GM15510 (cell line): Measurements from ENCODE around the gene COQ2.

Experiments
- POLR2A ChIP-seq: IDR thresholded peaks from 3 replicates; pipeline ENCODE4 v1.6.1; 2011; ENCODE audit warnings: borderline replicate concordance; ENCODE audit not compliant: insufficient read length; ENCODE audit errors: extremely low read depth

The COQ2 gene

GRCh38 chr4:83259586-83259985, 25.0 kb downstream of the COQ2 start:
- TF ChIP-seq POLR2A, result no peak

- no peak for TF ChIP-seq POLR2A
These were observed 26.1 kb downstream of the COQ2 start for GRCh38 chr4:83258461-83258860.

GRCh38 chr4:83257811-83258210, 26.8 kb downstream of the COQ2 start:
- TF ChIP-seq POLR2A, result no peak

- no peak for TF ChIP-seq POLR2A
These were observed 29.0 kb downstream of the COQ2 start for GRCh38 chr4:83255584-83255983.

- no peak for TF ChIP-seq POLR2A
These were observed 31.7 kb downstream of the COQ2 start for GRCh38 chr4:83252782-83253405.

GRCh38 chr4:83251447-83251830, 33.2 kb downstream of the COQ2 start:
- TF ChIP-seq POLR2A, result no peak

- no peak for TF ChIP-seq POLR2A
These were observed 33.7 kb downstream of the COQ2 start for GRCh38 chr4:83250687-83251446.

- no peak for TF ChIP-seq POLR2A
These were observed 36.1 kb downstream of the COQ2 start for GRCh38 chr4:83248486-83248885.

- TF ChIP-seq POLR2A, result no peak
These were observed 36.9 kb downstream of the COQ2 start for GRCh38 chr4:83247415-83248357.

- no peak for TF ChIP-seq POLR2A
These were observed 43.5 kb downstream of the COQ2 start for GRCh38 chr4:83241132-83241531.

GRCh38 chr4:83240379-83240875, 44.2 kb downstream of the COQ2 start:
- TF ChIP-seq POLR2A, result no peak

GRCh38 chr4:83238393-83239248, 46.0 kb downstream of the COQ2 start:
- no peak for TF ChIP-seq POLR2A

- TF ChIP-seq POLR2A, result no peak
These were observed 47.0 kb downstream of the COQ2 start for GRCh38 chr4:83237591-83237990.
